Endothelial cell of umbilical vein (primary cell): ENCODE data around the gene NCOA6. TPM values are rescaled to one million over a fixed set of nuclear protein-coding genes. Genes with fewer than 3 reads are reported as not detected.

Source experiments
- BruUV-seq: library from RNA; stranded (reverse); fragments of 400-500 nt; replicated peaks from 2 replicates; lab custom pipeline; 2021; lab: Mats Ljungman, UMichigan
- CTCF ChIA-PET: fragments of 300-600, 350-600 bp; sonication (Branson Sonifier 250); formaldehyde crosslinking; loops from one replicate; lab custom pipeline; 2021; ENCODE audit warnings: antibody characterized with exemption, inconsistent platforms; lab: Charles Lee
- POLR2A ChIA-PET: fragments of 300-600, 350-600 bp; sonication (Branson Sonifier 250); formaldehyde crosslinking; loops from one replicate; lab custom pipeline; 2021; ENCODE audit warnings: antibody characterized with exemption, inconsistent platforms; lab: Charles Lee
- DNase-seq: peaks from one replicate; pipeline ENCODE4 v3.0.0-alpha.2; 2011; ENCODE audit warnings: low read depth, low spot score
- FAIRE-seq: peaks from 2 replicates; lab custom pipeline; 2011; peaks lifted over from hg19 to GRCh38; lab: Jason Lieb, UNC
- H2AFZ ChIP-seq: 2 replicates; pipeline ENCODE4 v1.6.0; 2012; ENCODE audit warnings: low read depth, low read length, control low read depth, inconsistent platforms
- H3K27ac ChIP-seq: 2 replicates; pipeline ENCODE4 v1.5.1; 2011; ENCODE audit warnings: low read depth, mild to moderate bottlenecking, control low read depth, low read length, moderate library complexity; ENCODE audit not compliant: insufficient read depth
- H3K27me3 ChIP-seq, 2 experiments: 2 replicates each; pipeline versions ENCODE4 v1.6.0 to v1.6.1; 2011; ENCODE audit warnings: low read length in 2 of 2, mixed read lengths in 1 of 2; ENCODE audit not compliant: control insufficient read depth in 2 of 2, insufficient read depth in 2 of 2
- H3K36me3 ChIP-seq, 2 experiments: 2 replicates in 1 of 2; 3 replicates in 1 of 2; pipeline ENCODE4 v1.5.1; 2011; ENCODE audit warnings: low read length in 2 of 2, mild to moderate bottlenecking in 1 of 2, moderate library complexity in 1 of 2; ENCODE audit not compliant: control insufficient read depth in 2 of 2, insufficient read depth in 2 of 2; ENCODE audit errors: extremely low read depth in 1 of 2
- H3K4me1 ChIP-seq: 3 replicates; pipeline ENCODE4 v1.5.1; 2011; ENCODE audit warnings: mild to moderate bottlenecking, low read length; ENCODE audit not compliant: control insufficient read depth, insufficient read depth; ENCODE audit errors: extremely low read depth
- H3K4me2 ChIP-seq: 2 replicates; pipeline ENCODE4 v1.6.1; 2011; ENCODE audit warnings: low read length, control low read depth, mixed read lengths; ENCODE audit not compliant: insufficient read depth
- H3K4me3 ChIP-seq, 3 experiments: fragments of 200-600 bp in 1 of 3; sonication (generic), shearing (Covaris generic) in 1 of 3; replicated peaks in 1 of 3; 2 replicates each; pipeline ENCODE4 v1.5.1; 2011 to 2016; ENCODE audit warnings: control low read depth in 3 of 3, low read length in 3 of 3, mild to moderate bottlenecking in 2 of 3, inconsistent platforms in 1 of 3, low read depth in 1 of 3, moderate library complexity in 1 of 3; ENCODE audit not compliant: insufficient read depth in 1 of 3
- H3K79me2 ChIP-seq: 2 replicates; pipeline ENCODE4 v1.6.0; 2012; ENCODE audit warnings: low read length, inconsistent platforms; ENCODE audit not compliant: control insufficient read depth, insufficient read depth
- H3K9ac ChIP-seq: replicated peaks from 2 replicates; pipeline ENCODE3; 2011; ENCODE audit warnings: low read length, control low read depth; ENCODE audit not compliant: insufficient read depth; ENCODE audit errors: extremely low read depth
- H3K9me1 ChIP-seq: replicated peaks from 3 replicates; pipeline ENCODE4 v1.6.0; 2011; ENCODE audit warnings: mild to moderate bottlenecking, low read length; ENCODE audit not compliant: control insufficient read depth, insufficient read depth; ENCODE audit errors: extremely low read depth
- H3K9me3 ChIP-seq: replicated peaks from 2 replicates; pipeline ENCODE4 v1.5.1; 2012; ENCODE audit warnings: low read length, inconsistent platforms; ENCODE audit not compliant: control insufficient read depth, insufficient read depth
- H4K20me1 ChIP-seq: replicated peaks from 2 replicates; pipeline ENCODE3; 2011; ENCODE audit warnings: mild to moderate bottlenecking, low read length; ENCODE audit not compliant: control insufficient read depth, insufficient read depth; ENCODE audit errors: extremely low read depth
- EZH2 ChIP-seq: IDR thresholded peaks from 2 replicates; pipeline ENCODE4 v1.6.1; 2012; ENCODE audit warnings: borderline replicate concordance, low read depth, mild to moderate bottlenecking, moderate library complexity, low read length, inconsistent platforms; ENCODE audit not compliant: severe bottlenecking
- FOS ChIP-seq: IDR thresholded peaks from 2 replicates; pipeline ENCODE4 v1.6.1; 2011; ENCODE audit warnings: mild to moderate bottlenecking, low read length, moderate library complexity, borderline replicate concordance; ENCODE audit not compliant: insufficient read depth
- GATA2 ChIP-seq: IDR thresholded peaks from 2 replicates; pipeline ENCODE4 v1.7.0; 2011; ENCODE audit warnings: low read depth, mild to moderate bottlenecking, moderate library complexity, mixed read lengths, low read length; ENCODE audit not compliant: insufficient read length, insufficient read depth
- JUN ChIP-seq: IDR thresholded peaks from 2 replicates; pipeline ENCODE4 v1.6.1; 2011; ENCODE audit warnings: borderline replicate concordance, low read depth; ENCODE audit not compliant: insufficient read length, insufficient read depth
- MYC ChIP-seq: IDR thresholded peaks from one replicate; pipeline ENCODE4 v1.6.1; 2011; ENCODE audit warnings: mild to moderate bottlenecking, low read depth, low read length
- POLR2A ChIP-seq: IDR thresholded peaks from 2 replicates; pipeline ENCODE4 v1.6.1; 2012; ENCODE audit warnings: low read depth, mild to moderate bottlenecking, control low read depth, low read length
- POLR2AphosphoS5 ChIP-seq: IDR thresholded peaks from 2 replicates; pipeline ENCODE4 v1.6.1; 2012; ENCODE audit warnings: low read depth, mild to moderate bottlenecking, control low read depth, low read length, moderate library complexity; ENCODE audit not compliant: insufficient read depth
- dilution Hi-C: fragments of 300-500 bp; cut with MboI; formaldehyde crosslinking; loops from one replicate; pipeline ENCODE4 v1.15.0; 2019; ENCODE audit warnings: low sequenced_read_pairs; ENCODE audit not compliant: extremely low pct_ligation_motif_present
- intact Hi-C: fragments of 100-400 bp; cut with micrococcal nuclease; formaldehyde crosslinking; loops from one replicate; pipeline ENCODE4 v1.10.0; 2022
- polyA plus RNA-seq, 4 experiments: library from polyadenylated mRNA; depleted of rRNA in 3 of 4; stranded (reverse) in 3 of 4; unstranded in 1 of 4; fragments of >200 nt; gene quantifications; 2 replicates each; pipeline versions ENCODE4 v1.2.1 to v1.2.3, GENCODE V29; 2011 to 2012; ENCODE audit warnings: missing spikeins in 1 of 4
- total RNA-seq: library from RNA; stranded (reverse); gene quantifications from 2 replicates; pipeline ENCODE4 v1.2.3, GENCODE V29; 2021
- TF ChIP-seq, protein P1 (sequence below): IDR thresholded peaks from 2 replicates; pipeline ENCODE4 v1.6.1; 2011; ENCODE audit not compliant: insufficient read depth, insufficient read length
- TF ChIP-seq, protein P2 (sequence below), 2 donors: IDR thresholded peaks; 1 replicate in 1 of 2; 2 replicates in 1 of 2; pipeline ENCODE4 v1.5.1; 2011; ENCODE audit warnings: low read length in 2 of 2, mild to moderate bottlenecking in 2 of 2, moderate library complexity in 2 of 2, control low read depth in 1 of 2, inconsistent platforms in 1 of 2, low read depth in 1 of 2; ENCODE audit not compliant: insufficient read depth in 1 of 2; ENCODE audit errors: extremely low read depth in 1 of 2

The NCOA6 gene
- total and polyA plus RNA-seq, 2 donors (not counting 3 experiments of a cell fraction or from before 2014, with no cell fraction given): 16.9 to 26.7 TPM

DNA sequence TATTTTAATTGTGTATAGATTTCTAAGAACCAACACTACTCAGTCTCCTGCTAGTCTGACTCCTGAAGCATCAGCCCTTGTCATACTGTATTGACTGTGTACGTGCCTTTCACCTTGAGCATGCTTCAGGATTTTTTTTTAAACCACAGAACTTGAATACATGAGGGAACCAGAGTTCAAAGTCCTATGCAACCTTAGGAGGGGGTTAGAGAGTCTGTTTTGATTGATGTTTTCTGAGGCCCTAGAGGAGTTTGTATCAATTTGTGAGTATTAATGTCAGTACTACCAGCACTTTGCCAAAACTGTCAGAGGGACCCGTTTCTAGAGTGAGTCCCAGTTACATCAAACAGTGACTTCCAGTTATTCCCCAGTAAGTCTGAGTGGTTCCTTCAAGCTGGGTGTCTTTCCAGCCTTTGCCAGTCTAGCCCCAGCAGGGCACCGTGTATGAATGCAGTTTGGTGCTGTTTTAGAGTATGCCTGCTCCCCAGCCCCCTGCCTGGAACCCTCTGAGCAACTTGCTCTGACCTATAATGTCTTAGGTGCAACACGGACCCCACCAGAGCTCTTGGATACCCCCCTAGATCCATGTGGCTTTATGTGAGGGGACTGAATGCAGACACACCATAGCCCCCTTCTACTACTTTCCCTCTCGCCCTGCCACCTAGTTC, 112.8 kb downstream of the NCOA6 start:
- DNase-seq: no peak
- BruUV-seq: TSS peak; percentile 12
- no peaks in the 10 kb centered on the region for H3K27me3 ChIP-seq
- no peaks in the 10 kb centered on the region for H3K9me3 ChIP-seq
- peaks cover 24% of the 10 kb centered on the region for H3K4me1 ChIP-seq
- dilution Hi-C loops: no loop called here
- no peak for FAIRE-seq
- CTCF ChIA-PET: interaction anchor here (0.5 to 2.0 kb wide), 9 partner anchors 9 to 400 kb away, joined by 3 to 9 read pairs (median 4); partner anchors contain the start of gene TP53INP2
- intact Hi-C loops: loop anchor here (1.0 kb wide), 1 partner anchor 133 kb away; no protein-coding TSS in a partner anchor
- no peak overlapping the region for H3K4me2 ChIP-seq
- H3K4me3 ChIP-seq: no peak overlapping the region
- no peak for TF ChIP-seq FOS
- no peak for TF ChIP-seq JUN
- TF ChIP-seq POLR2A: no peak
- TF ChIP-seq MYC: no peak
- TF ChIP-seq GATA2: no peak
- TF ChIP-seq EZH2: no peak
- no peaks in the 10 kb centered on the region for H4K20me1 ChIP-seq
- no peak overlapping the region for H3K9ac ChIP-seq
- H3K27ac ChIP-seq: peak overlapping the region; percentile 45
- peaks cover 0 to 6% of the 10 kb centered on the region in 2 experiments for H3K36me3 ChIP-seq
- H2AFZ ChIP-seq: no peak overlapping the region
- H3K79me2 ChIP-seq: no peaks in the 10 kb centered on the region
- no peaks in the 10 kb centered on the region for H3K9me1 ChIP-seq
- POLR2A ChIA-PET: interaction anchor here (1.2 kb wide), 1 partner anchor 8 kb away, joined by 10 read pairs; no protein-coding TSS in a partner anchor

DNA sequence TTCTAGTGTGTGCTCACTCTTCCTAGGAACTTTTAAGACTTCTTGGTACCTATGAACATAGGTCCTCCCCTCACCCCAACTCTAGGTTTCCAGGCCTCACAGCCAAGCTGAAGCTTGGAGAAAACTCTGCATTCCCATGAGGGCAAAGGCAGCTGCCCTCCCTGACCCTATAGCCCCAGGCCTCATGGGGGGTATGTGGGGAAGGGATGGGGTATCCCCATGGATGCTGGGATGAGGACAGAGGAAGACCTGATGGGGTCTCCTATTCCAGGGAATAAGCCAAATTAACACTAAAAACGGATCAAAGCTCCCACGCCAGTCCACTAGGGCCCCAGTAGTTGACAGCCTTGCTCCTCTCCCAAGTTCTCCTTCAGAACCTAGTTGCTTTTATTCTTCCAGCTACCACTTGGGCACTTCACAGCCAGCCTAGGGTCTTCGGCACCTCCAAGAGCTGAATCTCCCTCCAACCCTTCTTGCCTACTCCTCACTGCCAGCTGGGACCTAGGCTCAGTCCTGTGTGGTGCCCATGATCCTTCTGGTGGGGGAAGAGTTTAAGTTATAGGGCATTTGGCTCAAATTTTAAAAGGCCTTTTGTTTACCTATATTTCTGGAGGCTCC, 113.5 kb downstream of the NCOA6 start:
- Histone ChIP-seq H4K20me1 (no peaks in the 10 kb centered on the region), H3K27ac (no peak overlapping the region), H3K4me3 (no peak overlapping the region), H3K9me1 (no peaks in the 10 kb centered on the region), H3K79me2 (no peaks in the 10 kb centered on the region), H3K4me2 (no peak overlapping the region), H3K4me1 (peaks cover 24% of the 10 kb centered on the region), H3K9ac (no peak overlapping the region), H3K36me3 (peaks cover 0 to 6% of the 10 kb centered on the region in 2 experiments), H3K9me3 (no peaks in the 10 kb centered on the region), H3K27me3 (no peaks in the 10 kb centered on the region), H2AFZ (no peak overlapping the region)
- BruUV-seq: no TSS peak
- FAIRE-seq (no peak), DNase-seq (no peak)
- intact Hi-C loops (no loop called here), dilution Hi-C loops (no loop called here)
- ChIA-PET CTCF (interaction anchor here (1.1 kb wide), 1 partner anchor 13 kb away, joined by 3 read pairs; no protein-coding TSS in a partner anchor), POLR2A (interaction anchor here (1.2 kb wide), 1 partner anchor 9 kb away, joined by 10 read pairs; no protein-coding TSS in a partner anchor)
- TF ChIP-seq GATA2: no peak
- no peak for TF ChIP-seq MYC
- no peak for TF ChIP-seq POLR2A
- TF ChIP-seq, protein P1, sequence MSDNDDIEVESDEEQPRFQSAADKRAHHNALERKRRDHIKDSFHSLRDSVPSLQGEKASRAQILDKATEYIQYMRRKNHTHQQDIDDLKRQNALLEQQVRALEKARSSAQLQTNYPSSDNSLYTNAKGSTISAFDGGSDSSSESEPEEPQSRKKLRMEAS: no peak
- TF ChIP-seq JUN: no peak
- TF ChIP-seq, protein P2, sequence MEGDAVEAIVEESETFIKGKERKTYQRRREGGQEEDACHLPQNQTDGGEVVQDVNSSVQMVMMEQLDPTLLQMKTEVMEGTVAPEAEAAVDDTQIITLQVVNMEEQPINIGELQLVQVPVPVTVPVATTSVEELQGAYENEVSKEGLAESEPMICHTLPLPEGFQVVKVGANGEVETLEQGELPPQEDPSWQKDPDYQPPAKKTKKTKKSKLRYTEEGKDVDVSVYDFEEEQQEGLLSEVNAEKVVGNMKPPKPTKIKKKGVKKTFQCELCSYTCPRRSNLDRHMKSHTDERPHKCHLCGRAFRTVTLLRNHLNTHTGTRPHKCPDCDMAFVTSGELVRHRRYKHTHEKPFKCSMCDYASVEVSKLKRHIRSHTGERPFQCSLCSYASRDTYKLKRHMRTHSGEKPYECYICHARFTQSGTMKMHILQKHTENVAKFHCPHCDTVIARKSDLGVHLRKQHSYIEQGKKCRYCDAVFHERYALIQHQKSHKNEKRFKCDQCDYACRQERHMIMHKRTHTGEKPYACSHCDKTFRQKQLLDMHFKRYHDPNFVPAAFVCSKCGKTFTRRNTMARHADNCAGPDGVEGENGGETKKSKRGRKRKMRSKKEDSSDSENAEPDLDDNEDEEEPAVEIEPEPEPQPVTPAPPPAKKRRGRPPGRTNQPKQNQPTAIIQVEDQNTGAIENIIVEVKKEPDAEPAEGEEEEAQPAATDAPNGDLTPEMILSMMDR (IDR thresholded peaks at IDR 0.05; ENCODE audit: extremely low read depth in 1 of 2, insufficient read depth in 1 of 2, low read depth in 1 of 2, low read length in 2 of 2): no peak
- TF ChIP-seq FOS: no peak
- TF ChIP-seq POLR2AphosphoS5: no peak
- no peak for TF ChIP-seq EZH2
